GM12878 (cell line): ENCODE results near the gene ROBO1. TPM values are rescaled to one million over a fixed set of nuclear protein-coding genes. Genes with fewer than 3 reads are reported as not detected.

Experiments
- ATAC-seq: fragments of 200-7000 bp; cut with Tn5 transposase; 3 replicates; pipeline ENCODE4 v1.9.1; 2020; ENCODE audit warnings: mild to moderate bottlenecking, moderate library complexity
- BruUV-seq: library from RNA; stranded (reverse); fragments of 400-500 nt; replicated peaks from 2 replicates; lab custom pipeline; 2021; lab: Mats Ljungman, UMichigan
- CTCF ChIA-PET: fragments of 300-600 bp; sonication (Branson Sonifier 250); formaldehyde crosslinking; extraction: SDS; loops from one replicate; lab custom pipeline; 2021; ENCODE audit warnings: inconsistent platforms; lab: Yijun Ruan, JAX
- POLR2A ChIA-PET: fragments of 350-600 bp; formaldehyde crosslinking; extraction: SDS; loops from one replicate; lab custom pipeline; 2021; ENCODE audit warnings: inconsistent platforms; lab: Charles Lee
- RAD21 ChIA-PET: fragments of 300-600 bp; sonication (Branson Sonifier 250); formaldehyde crosslinking; loops from one replicate; lab custom pipeline; 2023; ENCODE audit warnings: antibody characterized with exemption; ENCODE audit not compliant: unreplicated experiment; lab: Charles Lee
- SMC1A ChIA-PET: fragments of 300-600 bp; sonication (Branson Sonifier 250); formaldehyde crosslinking; loops from one replicate; lab custom pipeline; 2023; ENCODE audit not compliant: unreplicated experiment, uncharacterized antibody; lab: Charles Lee
- DNase-seq: peaks from one replicate; pipeline ENCODE4 v3.0.0-alpha.2; 2011; ENCODE audit warnings: low read depth, low spot score
- FAIRE-seq: peaks from 3 replicates; lab custom pipeline; 2011; peaks lifted over from hg19 to GRCh38; lab: Jason Lieb, UNC
- H2AFZ ChIP-seq: 2 replicates; pipeline ENCODE4 v1.6.0; 2011; ENCODE audit warnings: low read depth, low read length, control low read depth; ENCODE audit not compliant: control insufficient read depth
- H3K27ac ChIP-seq: 2 replicates; pipeline ENCODE4 v1.5.1; 2011; ENCODE audit warnings: control low read depth; ENCODE audit not compliant: control insufficient read depth, insufficient read depth
- H3K27me3 ChIP-seq, 2 experiments: replicated peaks in 1 of 2; 2 replicates each; pipeline versions ENCODE4 v1.6.0 to v1.6.1; 2011; ENCODE audit warnings: low read length in 1 of 2; ENCODE audit not compliant: control insufficient read depth in 2 of 2, insufficient read depth in 2 of 2
- H3K36me3 ChIP-seq, 2 experiments: 2 replicates each; pipeline ENCODE4 v1.5.1; 2011; ENCODE audit warnings: low read length in 1 of 2; ENCODE audit not compliant: control insufficient read depth in 2 of 2, insufficient read depth in 2 of 2
- H3K4me1 ChIP-seq: 2 replicates; pipeline ENCODE4 v1.6.1; 2011; ENCODE audit warnings: mild to moderate bottlenecking, low read length, moderate library complexity, mixed read lengths; ENCODE audit not compliant: control insufficient read depth, insufficient read depth
- H3K4me2 ChIP-seq: 2 replicates; pipeline ENCODE4 v1.6.0; 2011; ENCODE audit warnings: control low read depth; ENCODE audit not compliant: control insufficient read depth, insufficient read depth
- H3K4me3 ChIP-seq: fragments of 200-600 bp; sonication (generic); 2 replicates; pipeline ENCODE4 v1.5.1; 2016
- H3K79me2 ChIP-seq: 2 replicates; pipeline ENCODE4 v1.6.0; 2011; ENCODE audit warnings: low read length; ENCODE audit not compliant: control insufficient read depth, insufficient read depth
- H3K9ac ChIP-seq: 2 replicates; pipeline ENCODE4 v1.8.0; 2011; ENCODE audit warnings: low read length, control low read depth, mixed read lengths; ENCODE audit not compliant: control insufficient read depth, insufficient read depth
- H3K9me3 ChIP-seq: replicated peaks from 3 replicates; pipeline ENCODE4 v1.5.1; 2011; ENCODE audit warnings: mild to moderate bottlenecking, low read length; ENCODE audit not compliant: control insufficient read depth, insufficient read depth
- H4K20me1 ChIP-seq: 2 replicates; pipeline ENCODE4 v1.6.0; 2011; ENCODE audit not compliant: control insufficient read depth, insufficient read depth
- CBX5 ChIP-seq: sonication (generic); IDR thresholded peaks from 2 replicates; pipeline ENCODE4 v1.6.1; 2016; ENCODE audit warnings: low read depth, moderate library complexity, mild to moderate bottlenecking, inconsistent platforms
- CREM ChIP-seq: IDR thresholded peaks from 2 replicates; pipeline ENCODE4 v1.6.1; 2014; ENCODE audit warnings: antibody characterized with exemption, low read depth
- EED ChIP-seq: sonication (generic); IDR thresholded peaks from 2 replicates; pipeline ENCODE4 v1.6.1; 2016; ENCODE audit warnings: antibody characterized with exemption, low read depth
- TBL1XR1 ChIP-seq: IDR thresholded peaks from 2 replicates; pipeline ENCODE4 v1.6.1; 2012; ENCODE audit warnings: low read depth, low read length, improper control_type of control experiment
- YBX1 ChIP-seq: fragments of 450-650 bp; IDR thresholded peaks from 2 replicates; pipeline ENCODE4 v1.6.1; 2016; ENCODE audit warnings: antibody characterized with exemption
- ZBTB40 ChIP-seq: fragments of 450-650 bp; IDR thresholded peaks from 2 replicates; pipeline ENCODE4 v1.6.1; 2016; ENCODE audit warnings: mild to moderate bottlenecking, moderate library complexity, borderline replicate concordance
- ZNF24 ChIP-seq: fragments of 450-650 bp; IDR thresholded peaks from 2 replicates; pipeline ENCODE4 v1.6.1; 2017; ENCODE audit warnings: antibody characterized with exemption, mild to moderate bottlenecking
- ZSCAN29 ChIP-seq: fragments of 450-650 bp; IDR thresholded peaks from 2 replicates; pipeline ENCODE4 v1.6.1; 2017; ENCODE audit warnings: mild to moderate bottlenecking, moderate library complexity
- WGBS: methylation state at CpG from one replicate; pipeline ENCODE4 v1.1.6; 2016; ENCODE audit warnings: low lambda C conversion rate; ENCODE audit not compliant: insufficient replicate concordance, insufficient coverage; ENCODE audit errors: missing lambda C conversion rate; 5-methylcytosine and 5-hydroxymethylcytosine counted together
- in situ Hi-C: fragments of 300-500 bp; cut with MboI; formaldehyde crosslinking; loops from 9 replicates; pipeline ENCODE4 v1.14.3; 2018; ENCODE audit warnings: mixed read lengths
- intact Hi-C: fragments of 100-400 bp; cut with micrococcal nuclease; formaldehyde crosslinking; loops from one replicate; pipeline ENCODE4 v1.14.2; 2022; ENCODE audit not compliant: unreplicated experiment
- polyA plus RNA-seq, 11 experiments: library from polyadenylated mRNA; depleted of rRNA in 4 of 11; unstranded in 6 of 11; stranded (reverse) in 5 of 11; fragments of >200 nt; fragmentation: Nextera tagmentation in 4 of 11; fragmentation: Illumina TruSeq in 1 of 11; extraction: Ambion mirVana in 4 of 11; extraction: Trizol in 1 of 11; gene quantifications; 1 replicate in 1 of 11; 2 replicates in 10 of 11; pipeline versions ENCODE4 v1.2.1 to v1.2.3, GENCODE V29; 2011 to 2016; ENCODE audit warnings: inconsistent platforms in 2 of 11, missing spikeins in 2 of 11, low read depth in 1 of 11
- total RNA-seq, 4 experiments: library from RNA; depleted of rRNA in 3 of 4; stranded (reverse); fragments of >200 nt in 3 of 4; fragmentation: Illumina TruSeq in 1 of 4; extraction: Trizol in 1 of 4; gene quantifications; 2 replicates each; pipeline versions ENCODE4 v1.2.1 to v1.2.3, GENCODE V29; 2013 to 2021

Gene ROBO1
- total and polyA plus RNA-seq, 10 of the 15 experiments (the other 5 are each of a cell fraction or from before 2014, with no cell fraction given) = 0.29 to 46.5 (median 1.2) TPM

DNA sequence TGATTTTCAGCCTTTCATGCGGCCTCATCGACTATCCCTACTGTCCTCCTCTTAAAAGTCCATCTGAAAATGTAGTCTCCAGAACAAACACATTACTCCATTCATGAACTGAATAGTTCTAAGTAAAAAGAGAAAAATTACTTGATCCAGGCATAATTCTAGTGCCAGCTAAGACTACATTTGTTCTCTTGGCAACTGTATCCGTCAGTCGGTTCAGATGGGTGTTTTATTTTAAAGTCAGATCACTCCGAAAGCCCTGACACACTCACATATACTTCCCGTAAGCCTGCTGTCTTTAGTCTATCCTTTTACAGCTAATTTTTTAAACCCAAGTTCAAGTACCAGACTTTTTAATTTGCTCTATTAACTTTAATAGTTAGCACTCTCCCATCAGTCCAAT lies 1102.7 kb downstream of the ROBO1 start (continued):
- TF ChIP-seq ZBTB40 = no peak

- no peaks in the 10 kb centered on the region for H4K20me1 ChIP-seq
- no peak overlapping the region for H3K9ac ChIP-seq
- ChIA-PET RAD21 (interaction anchor here (0.7 to 7.6 kb wide), 9 partner anchors 12 to 425 kb away, joined by 3 to 56 read pairs (median 3); no protein-coding TSS in a partner anchor), SMC1A (interaction anchor here (0.7 to 4.4 kb wide), 14 partner anchors 138 to 373 kb away, joined by 3 to 55 read pairs (median 4); no protein-coding TSS in a partner anchor), POLR2A (no interaction called here), CTCF (interaction anchor here (0.9 to 7.4 kb wide), 14 partner anchors 15 to 425 kb away, joined by 3 to 104 read pairs (median 4); no protein-coding TSS in a partner anchor)
- FAIRE-seq (no peak), ATAC-seq (no peak), DNase-seq (no peak)
- TF ChIP-seq ZSCAN29 (no peak), TBL1XR1 (no peak), EED (no peak), CBX5 (no peak), YBX1 (no peak), ZNF24 (no peak), CREM (no peak)
- H3K4me1 ChIP-seq = no peaks in the 10 kb centered on the region
- no peaks in the 10 kb centered on the region for H3K79me2 ChIP-seq
- no peak overlapping the region for H3K4me3 ChIP-seq
- H2AFZ ChIP-seq = no peak overlapping the region
- no peaks in the 10 kb centered on the region for H3K9me3 ChIP-seq
- in situ Hi-C loops (loop anchor here (5.0 to 25.0 kb wide), 3 partner anchors 366 to 826 kb away; no protein-coding TSS in a partner anchor), intact Hi-C loops (loop anchor here (5.0 to 10.0 kb wide), 2 partner anchors 211 to 834 kb away; no protein-coding TSS in a partner anchor)
- BruUV-seq = no TSS peak
- H3K36me3 ChIP-seq = no peaks in the 10 kb centered on the region
- WGBS = 69% methylated on average over 6 of the region's 6 CpGs
- H3K4me2 ChIP-seq = no peak overlapping the region
- no peaks in the 10 kb centered on the region for H3K27me3 ChIP-seq
- H3K27ac ChIP-seq = no peak overlapping the region
Measured at GRCh38 chr3:78660957-78661356, 1106.8 kb downstream of the ROBO1 start.
